HepG2 (cell line): ENCODE results near the gene SH3PXD2A. TPM values are rescaled to one million over a fixed set of nuclear protein-coding genes. Genes with fewer than 3 reads are reported as not detected.
A peak's percentile ranks its signal among the peaks of the same experiment; 100 is the strongest.

Experiments
- ATAC-seq: fragments of 200-7000 bp; cut with Tn5 transposase; 3 replicates; pipeline ENCODE4 v1.9.1; 2020; ENCODE audit warnings: mild to moderate bottlenecking, moderate library complexity
- BruUV-seq: library from RNA; stranded (reverse); fragments of 400-500 nt; replicated peaks from 2 replicates; lab custom pipeline; 2021; lab: Mats Ljungman, UMichigan
- CTCF ChIA-PET: fragments of 300-600 bp; formaldehyde crosslinking; extraction: SDS; loops from one replicate; lab custom pipeline; 2021; ENCODE audit warnings: low total read pairs, inconsistent platforms, low intra/inter-chr PET ratio; lab: Yijun Ruan, JAX
- POLR2A ChIA-PET: fragments of 350-600 bp; sonication (Branson Sonifier 250); formaldehyde crosslinking; loops from one replicate; lab custom pipeline; 2020; ENCODE audit warnings: antibody characterized with exemption, inconsistent platforms; lab: Yijun Ruan, JAX
- DNase-seq: peaks from one replicate; pipeline ENCODE4 v3.0.0-alpha.2; 2015; ENCODE audit warnings: low spot score
- FAIRE-seq: peaks from 3 replicates; lab custom pipeline; 2011; peaks lifted over from hg19 to GRCh38; lab: Jason Lieb, UNC
- H2AFZ ChIP-seq: one replicate; pipeline ENCODE4 v1.6.1; 2011; ENCODE audit warnings: low read length, inconsistent platforms
- H3K27ac ChIP-seq: fragments of 300-600 bp; 3 replicates; pipeline ENCODE4 v1.8.0; 2011; ENCODE audit warnings: mixed run types, mild to moderate bottlenecking, mixed read lengths, low read length, inconsistent platforms; ENCODE audit not compliant: insufficient read depth; ENCODE audit errors: extremely low read length
- H3K27me3 ChIP-seq, 2 experiments: fragments of 200-600 bp in 1 of 2; 2 replicates in 1 of 2; 3 replicates in 1 of 2; pipeline versions ENCODE4 v1.6.0 to v1.8.0; 2011; ENCODE audit warnings: low read length in 2 of 2, mild to moderate bottlenecking in 2 of 2, moderate library complexity in 2 of 2, inconsistent platforms in 1 of 2; ENCODE audit not compliant: insufficient read depth in 2 of 2, control insufficient read depth in 1 of 2
- H3K36me3 ChIP-seq, 2 experiments: fragments of 200-600 bp in 1 of 2; replicated peaks in 1 of 2; 2 replicates in 1 of 2; 3 replicates in 1 of 2; pipeline versions ENCODE4 v1.5.1 to v1.8.0; 2011; ENCODE audit warnings: low read length in 2 of 2, inconsistent platforms in 1 of 2; ENCODE audit not compliant: insufficient read depth in 2 of 2, control insufficient read depth in 1 of 2
- H3K4me1 ChIP-seq: 2 replicates; pipeline ENCODE4 v1.5.1; 2012; ENCODE audit warnings: low read length, inconsistent platforms; ENCODE audit not compliant: insufficient read depth
- H3K4me2 ChIP-seq: 2 replicates; pipeline ENCODE4 v1.6.0; 2011; ENCODE audit warnings: low read depth, low read length, inconsistent platforms
- H3K4me3 ChIP-seq, 3 experiments: fragments of 200-600 bp in 1 of 3; sonication (generic), shearing (Covaris generic) in 1 of 3; replicated peaks in 1 of 3; 2 replicates each; pipeline ENCODE4 v1.5.1; 2011 to 2016; ENCODE audit warnings: low read length in 3 of 3, inconsistent platforms in 2 of 3, low read depth in 2 of 3, mild to moderate bottlenecking in 2 of 3, control low read depth in 1 of 3, mixed read lengths in 1 of 3; ENCODE audit not compliant: insufficient read depth in 1 of 3
- H3K79me2 ChIP-seq: one replicate; pipeline ENCODE4 v1.6.1; 2011; ENCODE audit warnings: low read length, inconsistent platforms; ENCODE audit not compliant: insufficient read depth
- H3K9ac ChIP-seq: 2 replicates; pipeline ENCODE4 v1.6.0; 2011; ENCODE audit warnings: mild to moderate bottlenecking, low read depth, low read length, inconsistent platforms; ENCODE audit not compliant: insufficient read depth
- H3K9me3 ChIP-seq: 2 replicates; pipeline ENCODE4 v1.5.1; 2012; ENCODE audit warnings: mild to moderate bottlenecking, low read length
- H4K20me1 ChIP-seq: 2 replicates; pipeline ENCODE4 v1.6.0; 2011; ENCODE audit warnings: inconsistent platforms, mild to moderate bottlenecking, low read length, moderate library complexity; ENCODE audit not compliant: insufficient read depth
- CBX5 ChIP-seq: sonication (generic); formaldehyde crosslinking; IDR thresholded peaks from 2 replicates; pipeline ENCODE4 v1.4.0; 2020; ENCODE audit warnings: missing genetic modification reagents, borderline replicate concordance
- HINFP ChIP-seq: sonication (generic); formaldehyde crosslinking; IDR thresholded peaks from 2 replicates; pipeline ENCODE4 v1.4.0; 2020; ENCODE audit warnings: low read depth, mild to moderate bottlenecking, missing genetic modification reagents
- MLLT10 ChIP-seq: sonication (generic); formaldehyde crosslinking; IDR thresholded peaks from 2 replicates; pipeline ENCODE4 v1.4.0; 2020; ENCODE audit warnings: missing genetic modification reagents
- MXD3 ChIP-seq: IDR thresholded peaks from 2 replicates; pipeline ENCODE4 v1.6.1; 2016; ENCODE audit warnings: mild to moderate bottlenecking, missing biosample characterization, missing genetic modification reagents
- RARG ChIP-seq: sonication (generic); formaldehyde crosslinking; IDR thresholded peaks from 2 replicates; pipeline ENCODE4 v1.4.0; 2020; ENCODE audit warnings: low read depth, mild to moderate bottlenecking, missing genetic modification reagents
- TCF7L2 ChIP-seq: IDR thresholded peaks from 2 replicates; pipeline ENCODE4 v1.6.1; 2011; ENCODE audit warnings: mild to moderate bottlenecking, low read depth, low read length, moderate library complexity
- THYN1 ChIP-seq: sonication (generic); formaldehyde crosslinking; IDR thresholded peaks from 2 replicates; pipeline ENCODE4 v1.8.1; 2023; ENCODE audit warnings: low read depth, mild to moderate bottlenecking, moderate library complexity, missing genetic modification reagents, borderline replicate concordance
- ZBTB10 ChIP-seq: sonication (generic); formaldehyde crosslinking; IDR thresholded peaks from 2 replicates; pipeline ENCODE4 v1.4.0; 2020; ENCODE audit warnings: missing genetic modification reagents, borderline replicate concordance
- ZNF138 ChIP-seq: sonication (generic); formaldehyde crosslinking; IDR thresholded peaks from 2 replicates; pipeline ENCODE4 v1.5.0; 2020; ENCODE audit warnings: mild to moderate bottlenecking, low read depth, missing genetic modification reagents
- ZNF251 ChIP-seq: sonication (generic); formaldehyde crosslinking; IDR thresholded peaks from 2 replicates; pipeline ENCODE4 v1.9.0; 2021; ENCODE audit warnings: mild to moderate bottlenecking, missing genetic modification reagents
- ZNF350 ChIP-seq: sonication (generic); formaldehyde crosslinking; IDR thresholded peaks from 2 replicates; pipeline ENCODE4 v1.4.0; 2020; ENCODE audit warnings: mild to moderate bottlenecking, low read depth, missing genetic modification reagents, borderline replicate concordance
- ZNF468 ChIP-seq: sonication (generic); formaldehyde crosslinking; IDR thresholded peaks from 2 replicates; pipeline ENCODE4 v1.8.0; 2022; ENCODE audit warnings: mild to moderate bottlenecking, moderate library complexity, missing genetic modification reagents
- ZNF569 ChIP-seq: sonication (generic); formaldehyde crosslinking; IDR thresholded peaks from 2 replicates; pipeline ENCODE4 v1.5.0; 2020; ENCODE audit warnings: mild to moderate bottlenecking, missing genetic modification reagents, moderate library complexity, borderline replicate concordance
- ZNF776 ChIP-seq: sonication (generic); formaldehyde crosslinking; IDR thresholded peaks from 2 replicates; pipeline ENCODE4 v1.4.0; 2020; ENCODE audit warnings: mild to moderate bottlenecking, missing genetic modification reagents
- ZNF777 ChIP-seq: sonication (generic); formaldehyde crosslinking; IDR thresholded peaks from 2 replicates; pipeline ENCODE4 v1.4.0; 2020; ENCODE audit warnings: missing genetic modification reagents
- ZNF790 ChIP-seq: sonication (generic); formaldehyde crosslinking; IDR thresholded peaks from 2 replicates; pipeline ENCODE4 v1.8.0; 2022; ENCODE audit warnings: missing genetic modification reagents, mild to moderate bottlenecking, borderline replicate concordance
- WGBS: methylation state at CpG from one replicate; pipeline ENCODE4 v1.1.6; 2017; ENCODE audit warnings: low lambda C conversion rate; 5-methylcytosine and 5-hydroxymethylcytosine counted together
- in situ Hi-C: cut with HindIII; loops from 2 replicates; pipeline ENCODE4 v1.10.0; 2017; ENCODE audit warnings: low pct_unique_long_range_greater_than_20kb; ENCODE audit not compliant: extremely low pct_ligation_motif_present
- intact Hi-C: fragments of 100-400 bp; cut with micrococcal nuclease; formaldehyde crosslinking; loops from one replicate; pipeline ENCODE4 v1.10.0; 2022; ENCODE audit not compliant: unreplicated experiment
- polyA plus RNA-seq, 8 experiments: library from polyadenylated mRNA; depleted of rRNA in 3 of 8; stranded (reverse) in 7 of 8; unstranded in 1 of 8; fragments of >200 nt; fragmentation: Illumina TruSeq in 4 of 8; extraction: Trizol in 4 of 8; gene quantifications; 2 replicates each; pipeline versions ENCODE4 v1.2.1 to v1.2.3, GENCODE V29; 2011 to 2016; ENCODE audit warnings: low read depth in 4 of 8, missing spikeins in 1 of 8, mixed read lengths in 1 of 8; ENCODE audit not compliant: insufficient read depth in 1 of 8
- total RNA-seq, 5 experiments: library from RNA; depleted of rRNA; stranded (reverse); fragments of >200 nt; fragmentation: Illumina TruSeq; extraction: Trizol; gene quantifications; 2 replicates each; pipeline ENCODE4 v1.2.3, GENCODE V29; 2016; ENCODE audit warnings: low read depth in 1 of 5
- TF ChIP-seq, protein P1 (sequence below): sonication (generic); formaldehyde crosslinking; IDR thresholded peaks from 2 replicates; pipeline ENCODE4 v1.4.0; 2020; ENCODE audit warnings: missing genetic modification reagents

The SH3PXD2A gene
- total and polyA plus RNA-seq, 2 of the 13 experiments (the other 11 are each of a cell fraction or from before 2014, with no cell fraction given), result 11.1 to 11.3 TPM

DNA sequence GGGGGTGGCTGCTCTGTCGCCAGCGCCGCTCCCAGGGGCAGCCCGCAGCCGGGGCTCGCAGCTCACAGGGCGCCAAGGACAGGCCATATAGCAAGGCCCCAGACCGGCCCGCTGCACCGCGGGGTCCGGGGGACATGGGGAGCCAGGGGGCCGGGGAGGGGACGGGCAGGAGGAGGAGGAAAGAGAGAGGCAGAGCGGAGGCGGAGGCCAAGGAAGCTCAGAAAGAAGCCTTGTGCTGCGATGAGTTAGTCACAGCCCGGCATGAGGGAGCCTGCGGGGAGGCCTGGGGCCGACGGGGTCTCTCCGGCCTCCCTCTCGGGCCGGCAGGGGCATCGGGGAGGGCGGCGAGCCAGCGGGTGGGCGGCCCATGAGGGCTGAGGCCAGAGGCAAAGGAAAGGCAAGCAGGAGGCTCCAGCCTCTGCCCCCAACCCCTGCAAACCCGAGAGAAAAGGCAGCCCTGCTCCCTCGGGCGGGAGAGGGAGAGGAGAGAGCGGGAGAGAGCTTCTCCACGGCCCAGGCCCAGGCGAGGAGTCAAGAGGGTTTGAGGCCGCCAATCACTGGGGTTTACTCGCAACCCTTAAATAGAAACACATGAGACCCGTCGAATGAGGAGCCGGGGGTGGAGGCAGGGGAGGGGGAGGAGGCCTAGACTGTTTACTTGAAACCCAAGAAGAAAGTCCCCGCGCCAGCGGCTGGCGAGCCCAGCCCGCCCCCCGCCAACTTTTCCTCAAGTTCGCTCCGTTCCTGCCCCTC lies 194.0 kb downstream of the SH3PXD2A start:
- H3K4me1 ChIP-seq, result peaks cover 73% of the 10 kb centered on the region
- peak overlapping the region; percentile 56 to 72 (median 59); a peak in 5 of 6 replicates for H3K4me3 ChIP-seq
- no peak overlapping the region for H2AFZ ChIP-seq
- WGBS, result 7% methylated on average over 24 of the region's 48 CpGs
- peak overlapping the region; percentile 76 for H3K9ac ChIP-seq
- peak; percentile 50 for FAIRE-seq
- peaks cover 38% of the 10 kb centered on the region for H3K79me2 ChIP-seq
- H3K27me3 ChIP-seq, result no peaks in the 10 kb centered on the region
- CTCF ChIA-PET, result no interaction called here
- BruUV-seq, result no TSS peak
- no peaks in the 10 kb centered on the region for H3K9me3 ChIP-seq
- in situ Hi-C loops (no loop called here), intact Hi-C loops (loop anchor here (2.0 kb wide), 1 partner anchor 57 kb away; no protein-coding TSS in a partner anchor)
- peak; percentile 73 for DNase-seq
- peak overlapping the region; percentile 98 for H3K4me2 ChIP-seq
- ATAC-seq, result peak; percentile 52
- peaks cover 12% of the 10 kb centered on the region for H4K20me1 ChIP-seq
- POLR2A ChIA-PET, result interaction anchor here (1.0 to 6.0 kb wide), 6 partner anchors 9 to 120 kb away, joined by 3 to 54 read pairs (median 4); no protein-coding TSS in a partner anchor
- H3K27ac ChIP-seq, result peak overlapping the region; percentile 82
- peaks cover 6 to 30% of the 10 kb centered on the region in 2 experiments for H3K36me3 ChIP-seq
- TF ChIP-seq ZNF777 (CRISPR knock-in tag) (0 out of 2 replicates have a peak, but pooled peaks have one; percentile 46), ZNF790 (CRISPR knock-in tag) (no peak), ZBTB10 (CRISPR knock-in tag) (no peak), CBX5 (CRISPR knock-in tag) (no peak), ZNF138 (CRISPR knock-in tag) (0 out of 2 replicates have a peak, but pooled peaks have one; percentile 3), ZNF350 (no peak), TCF7L2 (no peak), ZNF569 (CRISPR knock-in tag) (no peak), ZNF776 (CRISPR knock-in tag) (0 out of 2 replicates have a peak, but pooled peaks have one; percentile 17), HINFP (CRISPR knock-in tag) (no peak), THYN1 (CRISPR knock-in tag) (no peak), MLLT10 (CRISPR knock-in tag) (no peak), RARG (CRISPR knock-in tag) (no peak), ZNF251 (CRISPR knock-in tag) (no peak), ZNF468 (no peak), MXD3 (CRISPR knock-in tag) (no peak)
- TF ChIP-seq, protein P1, sequence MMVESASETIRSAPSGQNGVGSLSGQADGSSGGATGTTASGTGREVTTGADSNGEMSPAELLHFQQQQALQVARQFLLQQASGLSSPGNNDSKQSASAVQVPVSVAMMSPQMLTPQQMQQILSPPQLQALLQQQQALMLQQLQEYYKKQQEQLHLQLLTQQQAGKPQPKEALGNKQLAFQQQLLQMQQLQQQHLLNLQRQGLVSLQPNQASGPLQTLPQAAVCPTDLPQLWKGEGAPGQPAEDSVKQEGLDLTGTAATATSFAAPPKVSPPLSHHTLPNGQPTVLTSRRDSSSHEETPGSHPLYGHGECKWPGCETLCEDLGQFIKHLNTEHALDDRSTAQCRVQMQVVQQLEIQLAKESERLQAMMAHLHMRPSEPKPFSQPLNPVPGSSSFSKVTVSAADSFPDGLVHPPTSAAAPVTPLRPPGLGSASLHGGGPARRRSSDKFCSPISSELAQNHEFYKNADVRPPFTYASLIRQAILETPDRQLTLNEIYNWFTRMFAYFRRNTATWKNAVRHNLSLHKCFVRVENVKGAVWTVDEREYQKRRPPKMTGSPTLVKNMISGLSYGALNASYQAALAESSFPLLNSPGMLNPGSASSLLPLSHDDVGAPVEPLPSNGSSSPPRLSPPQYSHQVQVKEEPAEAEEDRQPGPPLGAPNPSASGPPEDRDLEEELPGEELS (CRISPR knock-in tag), result no peak
